ENCODE results near the gene ADAMTSL3. TPM values are rescaled to one million over a fixed set of nuclear protein-coding genes. Genes with fewer than 3 reads are reported as not detected.

The ADAMTSL3 gene
- total RNA-seq, 1 experiment from 2014 or later = 1.8 TPM

GRCh38 chr15:83999396-84000135 is 345.6 kb downstream of the ADAMTSL3 start:
- Mint-ChIP-seq H3K4me3 (no peak overlapping the region), H3K27me3 (ENCODE audit: low read depth) (no peaks in the 10 kb centered on the region), H3K4me1 (no peaks in the 10 kb centered on the region), H3K9me3 (no peaks in the 10 kb centered on the region; the same call in 1 of the 2 replicates), H3K27ac (no peak overlapping the region), H3K36me3 (no peaks in the 10 kb centered on the region)
- TF ChIP-seq RORB (CRISPR knock-in tag; IDR thresholded peaks at IDR 0.05) (no peak), SOX15 (CRISPR knock-in tag; IDR thresholded peaks at IDR 0.05) (no peak), MAX (CRISPR knock-in tag; IDR thresholded peaks at IDR 0.05) (no peak), TP53 (CRISPR knock-in tag; IDR thresholded peaks at IDR 0.05) (no peak), FOXP1 (CRISPR knock-in tag; IDR thresholded peaks at IDR 0.05; ENCODE audit: borderline replicate concordance) (no peak), ZNF416 (CRISPR knock-in tag; IDR thresholded peaks at IDR 0.05) (no peak), ERG (CRISPR knock-in tag; IDR thresholded peaks at IDR 0.05) (no peak), IRF2 (CRISPR knock-in tag; IDR thresholded peaks at IDR 0.05; ENCODE audit: borderline replicate concordance, low read depth) (no peak), ETV6 (CRISPR knock-in tag; IDR thresholded peaks at IDR 0.05) (no peak), HMGXB4 (CRISPR knock-in tag; IDR thresholded peaks at IDR 0.05) (no peak), HMGA2 (CRISPR knock-in tag; IDR thresholded peaks at IDR 0.05) (no peak), JAZF1 (CRISPR knock-in tag; IDR thresholded peaks at IDR 0.05) (no peak), ESRRA (CRISPR knock-in tag; IDR thresholded peaks at IDR 0.05; ENCODE audit: borderline replicate concordance) (no peak), ELF4 (CRISPR knock-in tag; IDR thresholded peaks at IDR 0.05; ENCODE audit: low read depth) (no peak), PRRX2 (CRISPR knock-in tag; IDR thresholded peaks at IDR 0.05) (no peak), USF1 (CRISPR knock-in tag; IDR thresholded peaks at IDR 0.05) (no peak)
- no peak for ATAC-seq
- no peak for DNase-seq (ENCODE audit: low spot score)
- POLR2A ChIA-PET = no interaction called here
- CTCF ChIA-PET = no interaction called here

GRCh38 chr15:84001037-84001436 is 347.1 kb downstream of the ADAMTSL3 start:
- H3K27ac Mint-ChIP-seq = no peak overlapping the region
- no peak overlapping the region for H3K4me3 Mint-ChIP-seq
- ATAC-seq (no peak), DNase-seq (ENCODE audit: low spot score) (no peak)
- no peaks in the 10 kb centered on the region for H3K36me3 Mint-ChIP-seq
- H3K9me3 Mint-ChIP-seq = no peaks in the 10 kb centered on the region; the same call in 1 of the 2 replicates
- POLR2A ChIA-PET = no interaction called here
- H3K27me3 Mint-ChIP-seq (ENCODE audit: low read depth) = no peaks in the 10 kb centered on the region; the same call in 1 of the 2 replicates
- no peaks in the 10 kb centered on the region for H3K4me1 Mint-ChIP-seq
- CTCF ChIA-PET = interaction anchor here (2.0 kb wide), 1 partner anchor 34 kb away, joined by 6 read pairs; no protein-coding TSS in a partner anchor
- TF ChIP-seq HMGA2 (CRISPR knock-in tag; IDR thresholded peaks at IDR 0.05) = no peak
- no peak for TF ChIP-seq ZNF512 (CRISPR knock-in tag; IDR thresholded peaks at IDR 0.05; ENCODE audit: borderline replicate concordance)
- no peak for TF ChIP-seq IRF2 (CRISPR knock-in tag; IDR thresholded peaks at IDR 0.05; ENCODE audit: borderline replicate concordance, low read depth)
- no peak for TF ChIP-seq HMGXB4 (CRISPR knock-in tag; IDR thresholded peaks at IDR 0.05)
- no peak for TF ChIP-seq PREB (CRISPR knock-in tag; IDR thresholded peaks at IDR 0.05; ENCODE audit: borderline replicate concordance)
- no peak for TF ChIP-seq ETV6 (CRISPR knock-in tag; IDR thresholded peaks at IDR 0.05)
- TF ChIP-seq MLX (CRISPR knock-in tag; IDR thresholded peaks at IDR 0.05) = no peak
- TF ChIP-seq ZBTB43 (CRISPR knock-in tag; IDR thresholded peaks at IDR 0.05) = no peak
- TF ChIP-seq KAT7 (CRISPR knock-in tag; IDR thresholded peaks at IDR 0.05; ENCODE audit: borderline replicate concordance) = no peak
- TF ChIP-seq OVOL2 (CRISPR knock-in tag; IDR thresholded peaks at IDR 0.05; ENCODE audit: borderline replicate concordance) = no peak
- TF ChIP-seq ZNF671 (CRISPR knock-in tag; IDR thresholded peaks at IDR 0.05) = no peak
